ENCODE results near the gene RNF32.

The RNF32 gene

DNA sequence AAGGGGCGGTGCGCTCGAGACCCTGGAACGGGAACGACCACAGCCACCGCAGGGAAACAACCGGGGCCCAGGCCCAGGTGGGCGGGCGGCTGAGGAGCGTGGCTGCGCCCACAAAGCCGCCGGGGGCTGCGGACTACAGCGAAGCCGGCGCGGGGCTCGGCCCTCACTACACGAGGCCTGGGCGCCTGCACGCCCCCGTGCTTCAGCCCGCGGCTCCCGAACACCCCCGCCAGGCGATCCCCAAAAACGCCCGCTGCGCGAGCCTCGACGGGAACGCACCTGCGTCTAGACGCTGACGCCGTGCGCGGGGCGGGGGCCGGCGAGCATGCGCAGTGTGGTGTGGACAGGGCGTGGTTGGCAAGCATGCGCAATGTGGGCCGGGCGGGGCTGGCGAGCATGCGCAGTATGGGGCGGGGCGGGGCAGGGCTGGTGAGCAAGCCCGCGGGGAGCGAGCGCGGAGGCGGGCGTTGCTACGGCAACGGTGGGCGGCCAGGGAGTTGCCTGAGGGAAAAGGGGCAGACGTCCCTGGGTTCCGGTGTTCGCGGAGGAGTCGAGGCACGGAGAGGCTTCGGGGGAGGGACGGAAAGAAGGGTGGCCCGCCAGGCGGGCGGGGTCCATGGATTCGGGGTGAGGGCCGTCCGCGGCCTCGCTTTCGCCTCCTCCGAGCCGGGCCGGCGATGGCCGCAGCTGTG, at the start of gene RNF32:
Gene RNF32 (plus strand): TSS at position 518 of the 692 bp plus-strand sequence. CDS start 3,104 bp downstream, outside the sequence.
- peak; percentile 88 to 98 for DNase-seq

DNA sequence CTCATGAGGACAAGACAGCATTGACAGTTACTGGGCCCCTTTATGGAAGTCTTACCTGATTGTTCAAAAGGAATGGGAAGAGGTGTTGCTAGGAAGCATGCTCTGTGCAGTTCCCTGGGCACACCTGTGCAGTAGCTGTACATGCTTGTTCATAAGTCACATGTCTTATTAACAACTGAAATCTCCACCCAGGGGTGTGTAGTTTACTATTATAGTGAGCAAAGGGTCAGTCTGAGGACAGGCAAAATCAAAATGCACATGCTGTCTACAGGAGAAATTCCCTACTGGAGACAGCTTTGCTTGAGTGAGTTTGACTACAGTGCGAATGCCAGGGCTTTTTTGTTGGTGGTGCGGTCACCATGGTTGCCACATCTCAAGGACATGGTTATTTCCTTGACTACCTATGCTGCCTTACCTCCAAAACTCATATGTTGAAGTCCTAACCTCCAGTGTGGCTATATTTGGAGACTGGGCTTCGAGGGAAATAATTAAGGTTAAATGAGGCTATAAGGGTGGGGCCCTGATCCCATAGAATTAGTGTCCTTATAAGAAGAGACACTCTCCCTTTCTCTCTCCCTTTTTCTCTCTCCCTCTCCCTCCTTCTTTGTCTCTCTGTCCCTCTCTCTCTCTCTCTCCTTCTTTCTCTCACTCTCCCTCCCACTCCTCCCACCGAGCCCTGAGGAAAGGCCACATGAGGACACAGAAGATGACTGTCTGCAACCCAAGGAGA, 48.3 kb upstream of the RNF32 start:
- no peak for DNase-seq

DNA sequence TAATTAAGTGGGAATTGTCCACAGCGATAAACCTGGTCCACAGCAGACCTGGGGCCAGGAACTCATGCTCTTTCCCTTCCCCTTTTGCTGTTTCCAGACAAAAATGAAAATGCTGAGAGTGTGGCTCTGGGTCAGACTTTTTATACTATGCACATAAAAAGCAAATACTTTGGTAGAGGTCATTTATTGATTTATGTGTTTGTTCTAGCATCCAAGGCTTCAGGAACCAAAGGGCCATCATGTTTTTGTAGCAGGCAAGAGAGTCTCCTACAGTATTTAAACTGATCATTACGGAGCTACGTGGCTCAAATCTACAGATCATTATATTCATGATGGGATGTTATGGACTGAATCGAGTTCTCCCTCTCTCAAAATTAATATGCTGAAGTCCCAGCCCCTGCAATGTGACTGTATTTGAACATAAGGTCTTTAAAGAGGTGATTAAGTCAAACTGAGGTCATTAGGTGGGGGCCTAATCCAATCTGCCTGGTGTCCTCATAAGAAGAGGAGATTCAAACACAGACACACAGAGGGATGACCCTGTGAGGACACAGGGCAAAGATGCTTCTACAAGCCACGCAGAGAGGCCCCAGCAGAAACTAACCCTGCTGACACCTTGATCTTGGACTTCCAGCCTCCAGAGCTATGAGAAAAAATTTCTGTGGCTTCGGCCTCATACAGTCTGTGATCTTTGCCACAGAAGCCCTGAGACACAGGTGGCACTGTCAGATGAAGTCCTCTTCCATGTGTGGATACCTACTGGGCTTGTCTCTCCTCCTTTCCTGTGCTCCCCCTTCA, 46.1 kb upstream of the RNF32 start:
- DNase-seq: no peak

DNA sequence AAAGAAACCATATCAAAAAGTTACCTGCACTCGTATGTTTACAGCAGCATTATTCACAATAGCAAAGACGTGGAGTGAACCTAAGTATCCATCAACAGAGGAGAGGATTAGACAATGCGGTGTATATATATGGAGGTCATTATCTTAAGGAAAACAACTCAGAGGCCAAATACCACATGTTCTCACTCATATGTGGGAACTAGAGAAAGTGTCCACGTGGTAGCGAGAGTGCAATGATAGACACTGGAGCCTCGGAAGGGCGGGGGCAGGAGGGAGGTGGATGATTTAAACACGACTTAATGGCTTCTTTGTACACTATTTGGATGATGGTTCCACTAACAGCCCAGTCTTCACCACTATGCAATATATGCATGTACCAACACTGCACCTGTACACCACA, 40.1 kb upstream of the RNF32 start:
- DNase-seq: no peak

DNA sequence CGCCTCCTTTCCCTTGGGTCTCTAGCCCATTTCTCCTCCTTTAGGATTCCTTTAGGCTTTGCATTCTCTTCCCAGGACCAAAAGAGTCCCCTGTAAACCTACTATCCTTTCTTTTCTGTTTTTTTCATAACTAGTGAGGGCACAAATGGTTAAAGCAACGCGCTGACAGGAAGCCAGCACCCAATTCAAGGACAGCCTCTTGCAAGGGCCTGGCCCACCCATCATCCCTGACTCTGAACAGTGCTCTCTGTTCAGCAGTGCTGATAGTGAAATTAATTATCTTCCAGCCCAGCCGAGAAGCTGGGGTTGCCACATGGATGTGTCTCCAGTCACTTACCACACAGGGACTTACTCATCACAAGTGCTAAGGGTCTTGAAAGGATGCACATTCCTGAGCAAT, 38.3 kb upstream of the RNF32 start:
- no peak for DNase-seq

DNA sequence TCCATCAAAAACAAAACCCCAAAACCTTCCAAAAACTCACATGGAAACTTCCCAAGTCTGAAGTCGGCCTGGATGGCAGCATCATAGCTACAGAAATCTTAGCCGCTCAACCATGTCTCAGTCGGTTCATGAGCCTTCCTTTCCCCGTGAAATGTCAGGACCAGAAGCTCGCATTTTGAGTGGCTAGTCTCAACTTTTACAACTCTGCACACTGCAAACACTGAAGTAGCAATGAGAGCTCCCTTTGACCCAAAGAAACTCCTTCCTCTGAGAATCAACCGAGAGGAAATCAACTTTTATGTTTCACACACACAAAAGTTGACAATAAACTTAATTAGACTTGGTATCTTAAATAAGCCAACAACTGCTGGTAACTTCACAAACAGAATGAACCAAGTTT, 37.6 kb upstream of the RNF32 start:
- no peak for DNase-seq

DNA sequence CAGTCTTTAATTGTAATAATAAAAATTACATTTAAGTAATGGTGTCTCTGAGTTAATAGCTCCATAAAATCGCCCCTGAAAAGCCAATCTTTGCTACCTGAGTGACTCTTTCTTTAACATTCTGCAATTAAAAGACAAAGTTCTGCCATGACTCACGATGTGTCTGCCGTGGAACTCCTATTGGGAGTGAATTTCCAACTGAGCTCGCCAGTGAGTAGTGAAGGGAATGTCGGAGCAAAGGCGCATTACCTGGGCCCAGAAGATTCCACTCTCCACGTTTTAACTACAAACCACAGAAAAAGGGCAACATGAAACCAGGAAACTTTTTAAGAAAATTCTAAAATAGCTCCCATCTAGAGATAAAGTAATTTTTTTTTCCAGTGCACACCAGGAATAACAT, 36.9 kb upstream of the RNF32 start:
- no peak for DNase-seq

DNA sequence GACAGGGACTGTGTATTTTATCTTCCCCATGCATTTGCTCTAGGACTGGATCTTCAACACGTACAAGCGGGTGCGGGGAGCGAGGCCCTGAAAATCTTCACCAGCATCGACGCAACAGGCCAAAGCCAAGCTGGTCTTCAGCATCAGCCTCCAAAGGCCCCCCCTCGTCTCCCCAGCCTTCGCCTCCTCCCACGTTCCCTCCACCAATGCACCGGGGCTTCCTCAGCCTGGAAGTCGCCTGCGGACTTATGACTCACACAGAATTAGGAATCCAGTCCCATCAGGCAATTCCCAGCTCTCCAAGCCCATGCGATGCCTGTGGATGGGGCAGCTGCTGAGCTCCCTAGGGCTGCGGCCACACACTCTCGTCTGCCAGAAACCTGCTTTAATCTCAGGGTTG, 36.3 kb upstream of the RNF32 start:
- DNase-seq: no peak

DNA sequence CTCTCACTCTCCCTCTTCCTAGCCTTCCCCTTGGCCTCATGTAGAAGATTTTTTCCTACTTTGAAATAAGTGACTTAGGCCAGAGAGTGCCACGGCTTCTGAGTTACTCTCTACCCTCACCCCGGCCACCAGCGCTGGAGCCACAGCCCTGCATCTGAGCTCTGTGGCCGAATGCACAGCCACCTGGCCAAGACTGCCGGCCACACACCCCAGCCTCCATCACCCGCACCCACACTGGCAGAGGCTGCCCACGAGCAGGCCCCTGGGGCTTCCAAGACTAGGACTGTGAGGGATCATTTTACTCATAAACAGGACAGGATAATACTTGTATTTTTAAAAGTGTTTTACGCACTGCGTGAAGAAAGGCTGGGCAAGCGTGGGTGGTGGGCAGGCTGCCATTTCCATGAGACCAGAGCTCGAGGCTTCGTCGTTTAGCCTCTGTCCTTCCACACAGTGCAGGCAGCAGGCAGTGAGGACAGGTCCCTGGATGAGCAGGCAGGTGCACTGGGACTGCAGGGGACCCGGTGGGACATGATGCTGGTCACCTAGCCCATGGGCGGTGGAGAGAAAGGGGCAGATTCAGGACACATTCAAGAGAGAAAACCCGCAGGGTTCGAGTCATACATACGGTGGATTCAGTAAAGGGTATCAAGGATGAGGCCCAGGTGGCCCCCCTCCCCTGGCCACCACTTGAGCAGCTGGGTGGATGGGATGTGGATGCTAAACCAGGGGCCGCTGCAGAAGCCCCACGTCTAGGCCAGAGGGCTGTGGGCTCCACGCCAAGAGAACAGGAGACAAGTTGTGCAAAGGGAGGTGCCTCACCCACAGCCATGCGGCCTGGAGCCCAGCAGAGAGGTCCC, 35.5 kb upstream of the RNF32 start:
- no peak for DNase-seq

DNA sequence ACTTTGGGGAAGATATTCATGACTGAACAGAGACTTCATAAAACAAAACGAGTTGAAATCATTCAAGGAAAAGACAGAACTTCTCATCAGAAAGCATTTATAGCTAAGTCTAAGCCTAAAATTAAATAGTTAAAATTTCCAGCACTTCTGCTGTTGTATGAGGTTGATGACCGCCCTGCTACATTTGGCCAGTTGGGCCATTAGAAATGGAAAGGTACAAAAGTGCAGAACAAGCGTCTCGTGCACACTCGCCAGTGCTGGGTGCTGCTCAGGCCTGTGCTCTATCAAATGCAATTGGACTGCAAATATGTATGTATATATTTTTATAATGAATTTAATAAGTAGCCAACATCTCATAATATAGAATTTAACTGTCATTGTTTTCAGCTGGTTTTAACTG, 34.4 kb upstream of the RNF32 start:
- DNase-seq: no peak

DNA sequence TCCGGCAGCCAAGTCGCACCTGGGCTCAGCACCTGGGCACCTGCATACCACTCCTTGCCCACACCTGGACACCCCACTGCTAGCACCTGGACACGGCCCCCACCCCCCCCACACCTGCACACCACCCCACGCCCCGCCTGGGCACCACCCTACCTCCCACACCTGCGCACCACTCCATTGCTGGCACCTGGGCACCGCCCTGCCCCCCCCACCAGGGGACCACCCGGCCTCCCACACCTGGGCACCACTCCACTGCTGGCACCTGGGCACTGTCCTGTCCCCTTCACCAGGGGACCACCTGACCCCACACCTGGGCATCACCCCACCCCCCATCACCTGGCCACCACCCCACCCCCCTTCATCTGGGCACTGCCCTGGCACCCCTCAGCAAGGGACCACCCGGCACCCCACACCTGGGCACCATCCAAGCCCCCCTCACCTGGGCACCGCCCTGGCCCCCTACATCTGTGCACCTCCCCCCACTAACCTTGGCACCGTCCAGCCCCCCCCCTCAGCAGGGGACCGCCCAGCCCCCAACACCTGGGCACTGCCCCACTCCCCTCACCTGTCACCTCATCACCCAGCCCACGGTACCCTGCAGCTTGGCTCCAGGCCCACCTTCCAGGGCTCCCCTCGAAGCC, 33.8 kb upstream of the RNF32 start:
- DNase-seq: no peak

DNA sequence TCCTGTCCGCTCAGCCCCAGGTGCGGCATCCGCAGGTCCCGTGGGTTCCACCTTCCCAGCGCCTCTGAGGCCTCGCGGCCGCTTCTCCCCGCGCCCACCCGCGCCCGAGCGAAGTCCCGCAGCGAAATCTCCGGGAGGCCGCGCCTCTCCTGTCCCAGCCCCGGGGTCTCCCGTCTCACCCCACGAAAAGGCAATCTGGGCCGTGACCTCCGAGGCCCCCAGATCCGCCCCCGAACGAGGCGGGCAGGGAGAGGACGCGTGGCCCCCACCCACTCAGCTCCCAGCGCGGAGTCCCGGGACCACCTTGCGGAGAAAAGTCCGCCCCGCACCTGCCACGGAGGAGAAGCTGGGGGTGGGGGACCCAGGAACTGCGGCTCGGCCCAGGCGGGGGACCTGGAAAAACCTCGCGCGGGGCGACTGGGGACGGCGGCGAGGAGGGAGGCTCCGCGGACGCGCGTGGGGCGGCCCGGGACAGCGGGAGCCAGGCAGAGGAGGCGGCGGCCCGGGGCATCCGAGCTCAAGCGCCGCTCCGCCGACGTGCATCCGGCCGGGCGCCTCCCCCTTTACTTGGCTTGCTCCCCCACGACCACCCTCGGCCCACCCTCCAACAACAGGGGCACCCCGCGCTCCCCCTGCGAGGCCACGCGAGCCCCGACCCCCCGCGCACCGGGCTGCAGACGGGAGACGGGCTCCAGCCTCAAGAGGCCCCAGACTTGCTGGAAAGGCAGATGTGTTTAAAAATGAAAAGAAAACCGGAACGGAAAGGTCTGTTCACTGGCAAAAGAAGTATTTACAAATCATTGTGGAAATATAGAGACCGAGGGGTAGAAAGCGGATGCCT, 33.0 kb upstream of the RNF32 start:
- DNase-seq: no peak

DNA sequence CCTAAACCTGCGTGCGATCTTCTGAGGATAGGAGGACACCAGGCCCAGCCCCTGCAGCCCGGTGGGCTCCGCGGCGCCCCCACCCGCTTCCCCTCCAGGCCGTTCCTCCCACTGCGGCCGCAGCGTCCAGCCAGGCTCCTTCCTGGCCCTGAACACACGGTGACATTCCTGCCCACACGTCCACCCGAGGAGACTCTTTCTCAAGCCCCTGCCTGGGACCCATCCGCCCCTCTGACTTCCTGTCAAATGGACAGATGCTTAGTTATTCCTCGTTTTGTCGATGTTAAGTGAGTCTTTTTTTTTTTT, 32.4 kb upstream of the RNF32 start:
- no peak for DNase-seq

DNA sequence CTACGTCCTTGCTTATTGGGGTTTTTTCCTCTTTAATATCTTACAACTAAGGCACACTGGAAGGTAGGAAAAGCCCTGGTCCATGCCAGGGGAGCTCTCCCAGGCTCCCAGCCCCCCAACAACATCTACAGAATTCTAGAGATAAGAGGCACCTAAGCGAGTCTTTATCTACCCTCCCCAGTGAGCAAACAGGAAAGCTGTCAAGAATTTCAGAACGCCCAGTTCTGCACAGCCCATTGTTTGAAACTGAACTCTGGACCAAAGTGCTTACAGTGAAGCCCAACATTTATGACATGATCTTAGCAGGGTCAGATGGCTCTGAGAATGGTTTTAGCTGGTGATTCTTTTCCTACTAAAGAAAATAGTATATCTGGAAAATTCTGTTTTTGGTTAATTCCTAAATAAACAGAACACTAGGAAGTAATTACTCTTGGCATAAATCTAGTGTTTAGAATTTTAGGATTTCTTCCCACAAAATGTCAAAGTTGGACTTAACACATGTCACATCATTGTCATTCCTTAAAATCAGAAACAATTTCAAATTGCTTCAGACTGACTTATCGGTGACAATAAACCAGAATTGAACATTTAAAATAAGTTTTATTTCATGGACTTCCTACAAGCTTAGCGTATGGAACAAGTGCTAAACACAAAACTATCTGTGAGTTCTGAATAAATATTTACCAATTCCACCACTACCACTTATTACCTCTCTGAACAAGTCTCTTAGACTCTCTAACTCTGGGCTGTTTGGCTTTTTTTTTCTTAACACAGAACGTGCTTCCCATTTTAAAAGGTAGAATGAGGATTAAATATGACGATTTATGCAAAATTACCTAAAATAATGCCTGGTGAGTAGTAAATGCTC, 31.3 kb upstream of the RNF32 start:
- DNase-seq: no peak

DNA sequence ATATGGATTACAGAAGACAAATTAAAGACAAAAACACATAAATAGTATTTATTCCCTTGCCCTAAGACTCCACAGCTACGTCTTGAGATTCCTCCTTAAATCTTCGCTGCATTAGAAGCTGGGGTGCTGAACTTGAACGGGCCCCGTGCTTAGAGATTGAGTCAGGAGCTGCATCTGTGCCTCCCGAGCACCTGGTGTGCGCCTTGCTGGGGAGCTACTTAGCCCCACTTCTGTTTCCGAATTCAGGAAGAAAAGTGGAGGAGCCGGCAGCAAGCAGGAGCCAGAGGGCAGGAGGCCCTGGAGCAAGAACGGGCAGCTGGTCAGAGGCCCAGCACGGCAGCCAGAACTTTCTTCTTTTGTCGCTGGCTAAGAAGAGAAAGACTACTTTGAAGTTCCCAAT, 30.4 kb upstream of the RNF32 start:
- DNase-seq: no peak

DNA sequence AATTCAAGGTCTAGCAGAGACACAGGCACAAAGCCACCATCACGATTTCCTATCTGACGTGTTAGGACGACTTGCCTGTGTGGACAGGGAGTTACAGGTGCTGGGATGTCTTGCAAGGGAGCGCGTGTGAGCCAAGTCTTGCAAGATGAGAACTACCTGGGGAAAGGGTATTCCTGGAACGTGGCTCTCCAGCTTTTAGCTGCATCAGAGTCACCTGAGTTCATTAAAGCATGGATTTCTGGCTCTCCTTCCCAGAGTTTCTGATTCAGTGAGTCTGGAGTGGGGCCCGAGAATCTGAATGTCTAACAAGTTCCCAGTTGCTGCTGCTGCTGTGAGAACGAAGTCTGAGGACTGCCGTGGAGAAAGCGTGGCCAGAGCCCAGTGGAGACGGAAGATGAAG, 30.0 kb upstream of the RNF32 start:
- no peak for DNase-seq

DNA sequence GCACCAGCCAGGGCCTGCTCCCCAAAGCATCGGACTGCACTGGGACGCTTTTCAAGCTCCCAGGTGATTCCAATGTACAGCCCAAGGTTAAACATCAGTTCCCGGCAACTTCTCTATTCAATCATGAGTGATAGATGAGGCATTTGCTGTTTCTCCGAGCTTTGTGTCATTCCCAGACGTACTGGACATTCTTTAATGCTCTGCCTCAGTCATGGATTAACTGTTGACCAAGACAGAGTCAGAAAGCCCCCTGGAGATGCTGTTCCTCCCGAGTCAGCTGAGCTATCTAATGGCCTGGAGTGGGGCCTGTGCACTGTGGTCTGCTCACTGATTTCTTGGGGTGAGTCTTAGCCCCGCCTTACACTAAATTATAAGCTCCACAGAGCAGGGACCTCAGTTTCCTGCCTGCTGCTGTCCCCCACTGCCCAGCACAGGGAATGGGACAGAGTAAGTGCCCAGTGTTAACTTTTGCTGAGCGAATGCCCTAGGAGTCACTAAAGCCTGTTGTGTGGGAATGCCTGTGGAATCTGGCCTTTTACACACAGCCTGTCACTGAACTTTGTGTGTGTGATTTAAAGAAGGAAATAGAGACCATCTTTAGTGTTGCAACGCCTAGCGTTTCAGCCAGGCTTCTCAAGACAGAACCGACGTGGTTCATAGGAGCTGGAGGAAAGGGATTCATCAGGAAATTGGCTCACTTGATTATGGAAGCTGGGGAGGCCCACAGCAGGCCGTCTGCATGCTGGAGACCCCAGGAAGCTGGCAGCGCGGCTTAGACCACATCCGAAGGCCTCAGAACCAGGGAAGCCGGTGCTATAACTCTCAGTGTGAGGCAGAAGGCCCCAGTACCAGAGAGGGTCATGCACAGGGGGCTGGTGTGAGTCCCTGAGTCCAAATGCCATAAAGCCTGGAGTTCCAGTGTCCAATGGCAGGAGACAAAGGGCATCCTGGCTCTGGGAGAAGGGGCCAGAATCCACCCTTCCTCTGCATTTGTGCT, 29.3 kb upstream of the RNF32 start:
- no peak for DNase-seq

DNA sequence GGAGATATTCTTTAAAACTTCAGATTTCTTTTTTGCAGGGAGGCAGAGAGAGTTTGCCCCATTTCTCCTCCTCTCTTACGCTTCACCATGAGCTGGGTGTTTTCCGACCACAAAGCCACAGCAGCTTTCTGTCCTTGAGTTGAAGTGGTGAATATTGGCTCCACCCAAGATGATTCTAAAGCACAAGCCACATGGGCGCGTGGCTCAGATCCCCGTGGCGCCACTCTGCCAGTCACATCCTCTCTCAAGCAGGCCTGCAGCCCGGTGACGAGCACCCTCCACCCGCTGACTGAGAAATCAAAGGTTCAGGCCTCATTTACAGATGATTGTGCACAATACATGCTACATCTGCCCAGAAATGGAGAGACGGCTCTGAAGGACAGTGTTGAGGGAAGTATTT, 27.6 kb upstream of the RNF32 start:
- no peak for DNase-seq
